GM19099 (cell line): ENCODE results near the gene GABRG3.

Experiments
- POLR2A ChIP-seq: IDR thresholded peaks from 3 replicates; pipeline ENCODE4 v1.6.1; 2011; ENCODE audit warnings: low read depth; ENCODE audit not compliant: insufficient read length; ENCODE audit errors: extremely low read depth

GABRG3 gene

DNA sequence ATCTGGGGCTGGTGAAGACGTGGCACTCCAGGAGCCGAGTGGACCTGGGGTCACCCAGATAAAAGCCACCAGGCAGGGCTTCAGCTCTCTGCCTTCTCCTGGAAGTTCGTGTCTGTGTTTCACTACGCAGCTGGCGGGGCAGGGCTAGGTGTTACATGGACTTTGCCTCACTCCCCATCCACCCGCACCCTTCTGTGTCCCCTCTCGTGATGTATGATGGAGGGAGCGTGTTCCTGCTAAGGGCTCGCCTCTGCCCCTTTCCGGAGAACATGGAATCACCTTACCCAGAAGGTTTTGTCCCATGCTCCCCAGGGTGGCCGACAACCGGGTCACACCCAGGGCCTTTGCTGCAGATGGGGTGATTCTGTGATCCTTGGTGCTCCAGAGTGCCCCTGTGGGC, 96.2 kb downstream of the GABRG3 start:
- no peak for TF ChIP-seq POLR2A

DNA sequence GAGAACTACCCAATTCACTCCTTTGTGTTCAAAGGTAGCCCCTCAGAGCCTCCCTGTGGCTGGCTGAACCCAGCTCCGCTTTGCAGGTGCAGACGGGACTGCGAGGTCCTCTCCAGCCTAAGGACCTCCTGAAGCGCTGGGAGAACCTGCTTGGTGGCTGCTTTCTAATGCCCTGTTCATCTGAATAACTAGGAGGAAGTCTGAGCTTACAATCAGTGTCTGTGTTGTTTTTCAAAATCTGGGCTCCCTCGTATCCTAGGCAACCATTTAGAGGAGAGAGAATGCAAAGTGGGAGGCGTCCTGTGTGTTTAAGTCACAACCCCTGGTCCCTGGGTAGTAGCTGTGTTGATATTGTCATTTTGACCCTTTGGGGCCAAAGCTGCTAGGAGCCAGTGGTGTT, 99.9 kb downstream of the GABRG3 start:
- TF ChIP-seq POLR2A: no peak

DNA sequence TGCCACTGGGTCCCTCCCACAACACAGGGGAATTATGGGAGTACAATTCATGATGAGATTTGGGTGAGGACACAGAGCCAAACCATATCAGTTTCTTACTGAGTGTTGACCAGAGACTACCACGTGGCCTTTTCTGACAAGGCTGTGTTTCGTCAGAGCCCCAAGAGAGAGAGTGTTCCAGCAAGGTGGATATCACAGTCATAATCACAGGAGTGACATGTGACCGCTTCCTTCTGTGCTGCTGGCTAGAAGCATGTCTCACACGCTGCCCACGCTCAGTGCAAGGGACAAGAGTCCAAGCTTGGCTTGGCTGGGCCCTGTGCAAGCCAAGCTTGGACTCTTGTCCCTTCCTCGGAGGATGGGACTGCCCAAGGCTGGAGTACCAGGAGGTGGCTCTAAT, 103.2 kb downstream of the GABRG3 start:
- no peak for TF ChIP-seq POLR2A

DNA sequence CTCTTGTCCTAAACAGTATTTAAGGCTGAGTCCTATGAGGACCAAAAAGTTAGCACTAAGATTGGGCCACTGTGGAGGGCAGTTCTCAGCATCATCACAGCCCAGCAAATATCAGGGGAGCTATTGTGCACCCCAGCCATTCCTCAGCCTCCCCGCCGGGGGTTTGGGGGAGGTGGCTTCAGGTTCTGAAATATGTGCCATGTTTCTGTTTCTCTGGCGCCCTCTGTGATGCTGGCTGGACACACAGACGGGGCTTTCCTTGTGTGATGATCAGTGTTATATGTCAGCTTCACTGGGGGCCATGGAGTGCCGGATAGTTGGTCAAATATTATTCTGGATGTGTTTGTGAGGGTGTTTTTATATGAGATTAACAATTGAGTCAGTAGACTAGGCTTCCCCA, 106.8 kb downstream of the GABRG3 start:
- TF ChIP-seq POLR2A: no peak

DNA sequence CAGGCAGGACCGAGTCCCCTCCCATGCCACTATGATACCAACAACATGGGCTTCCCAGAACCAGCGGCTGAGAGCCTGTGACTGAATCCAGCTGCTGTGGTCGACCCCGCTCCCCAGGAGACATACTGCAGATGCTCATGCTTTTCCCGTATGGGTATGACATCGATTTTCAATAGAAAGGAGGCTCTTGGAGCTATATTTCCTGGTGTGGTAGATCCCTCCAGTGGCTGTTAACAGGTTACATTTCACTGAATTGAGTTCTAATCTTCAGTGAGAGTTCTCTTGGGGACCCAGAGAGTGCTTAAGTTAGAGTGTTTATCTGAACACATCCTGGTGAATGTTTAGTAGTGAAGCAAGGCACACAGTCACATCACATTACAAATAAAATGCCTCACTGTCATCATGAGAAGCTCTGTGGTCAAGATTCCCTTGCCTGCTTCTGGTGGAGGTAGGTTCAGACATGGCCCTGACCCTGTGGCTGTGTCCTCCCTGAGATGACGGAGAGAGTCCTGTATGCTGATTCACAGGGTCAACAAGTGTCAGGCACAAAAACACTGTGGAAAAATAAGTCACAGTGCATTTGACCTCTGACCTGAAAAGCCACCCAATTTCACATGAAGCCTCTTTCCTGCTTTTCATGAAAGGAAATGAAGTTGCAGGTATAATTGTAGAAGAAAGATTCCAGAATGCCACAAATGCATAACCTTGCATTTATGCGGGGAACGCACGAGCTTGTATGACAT, 110.9 kb downstream of the GABRG3 start:
- TF ChIP-seq POLR2A: no peak

DNA sequence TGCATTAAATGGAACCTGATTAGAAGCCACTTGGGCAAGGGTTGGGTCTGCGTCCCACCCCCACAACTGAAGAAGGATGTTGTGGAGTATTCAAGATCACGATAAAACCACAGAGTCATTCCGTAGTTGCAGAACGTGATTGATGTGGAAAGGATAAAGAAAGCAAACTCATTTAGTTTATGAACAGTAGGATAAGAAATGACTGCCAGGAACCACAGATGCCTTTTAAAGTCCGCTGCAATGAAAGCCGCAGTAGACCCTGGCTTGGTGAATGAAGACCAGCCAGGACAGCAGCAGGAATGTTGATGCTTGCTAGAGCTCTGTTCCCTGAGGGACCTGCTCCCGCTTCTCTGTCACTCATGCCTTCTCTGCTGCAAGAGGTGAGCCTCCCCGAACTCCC, 111.5 kb downstream of the GABRG3 start:
- no peak for TF ChIP-seq POLR2A

DNA sequence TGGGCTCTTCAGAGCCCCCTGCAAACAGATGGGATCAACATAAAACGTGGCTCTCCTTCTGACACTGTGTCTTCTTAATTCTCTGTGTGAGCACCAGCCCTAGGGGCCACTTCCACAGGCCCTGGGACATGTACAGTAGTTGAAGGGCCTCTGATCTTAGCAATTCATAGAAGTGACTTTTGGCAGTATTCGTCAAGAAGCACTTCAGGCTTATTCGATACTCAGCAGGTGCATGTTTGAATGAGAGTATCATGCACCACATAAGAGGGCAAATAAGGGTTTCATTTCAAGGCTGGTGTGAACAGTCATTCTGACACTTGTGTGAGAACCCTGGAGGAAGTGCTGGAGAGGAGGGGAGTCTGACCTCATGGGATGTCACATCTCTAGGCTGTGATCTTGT, 113.9 kb downstream of the GABRG3 start:
- no peak for TF ChIP-seq POLR2A

DNA sequence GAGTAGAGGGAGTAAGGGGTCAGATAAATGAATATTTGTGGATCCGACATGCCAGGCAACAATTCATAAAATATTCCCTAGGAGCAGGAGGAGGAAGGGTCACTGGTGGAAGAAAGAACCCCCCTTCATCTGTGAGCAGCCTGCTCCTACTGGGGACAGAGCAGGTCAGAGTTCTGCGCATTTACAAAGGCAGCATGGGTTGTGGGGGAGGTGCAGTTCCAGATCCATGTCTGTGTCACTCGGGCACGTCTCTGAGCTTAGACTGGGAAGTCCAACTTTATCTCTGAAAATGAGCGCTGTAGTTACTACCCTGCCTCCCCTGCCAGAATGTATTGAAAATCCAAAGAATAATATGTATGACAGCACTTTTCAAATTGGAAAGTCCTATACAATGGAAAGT, 115.2 kb downstream of the GABRG3 start:
- no peak for TF ChIP-seq POLR2A

DNA sequence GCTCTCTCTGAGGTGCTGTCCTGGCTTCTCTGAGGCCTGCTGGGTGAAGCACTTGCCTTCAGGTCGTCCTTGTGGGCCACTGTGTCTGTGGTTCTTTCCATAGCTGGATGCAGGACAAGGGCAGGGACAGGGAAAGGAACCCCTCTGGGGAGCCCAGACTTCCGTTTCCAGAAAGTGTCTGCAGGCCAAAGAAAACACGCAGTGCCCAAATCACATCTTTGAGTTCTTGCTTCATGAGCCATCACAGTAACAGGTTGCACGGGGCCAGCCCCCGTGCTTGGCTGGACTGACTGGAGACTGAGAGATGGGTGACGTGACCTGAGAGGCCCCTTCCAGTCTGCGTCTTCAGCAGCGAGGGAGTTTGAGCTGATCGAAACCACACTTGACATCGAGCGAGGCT, 115.8 kb downstream of the GABRG3 start:
- TF ChIP-seq POLR2A: no peak

DNA sequence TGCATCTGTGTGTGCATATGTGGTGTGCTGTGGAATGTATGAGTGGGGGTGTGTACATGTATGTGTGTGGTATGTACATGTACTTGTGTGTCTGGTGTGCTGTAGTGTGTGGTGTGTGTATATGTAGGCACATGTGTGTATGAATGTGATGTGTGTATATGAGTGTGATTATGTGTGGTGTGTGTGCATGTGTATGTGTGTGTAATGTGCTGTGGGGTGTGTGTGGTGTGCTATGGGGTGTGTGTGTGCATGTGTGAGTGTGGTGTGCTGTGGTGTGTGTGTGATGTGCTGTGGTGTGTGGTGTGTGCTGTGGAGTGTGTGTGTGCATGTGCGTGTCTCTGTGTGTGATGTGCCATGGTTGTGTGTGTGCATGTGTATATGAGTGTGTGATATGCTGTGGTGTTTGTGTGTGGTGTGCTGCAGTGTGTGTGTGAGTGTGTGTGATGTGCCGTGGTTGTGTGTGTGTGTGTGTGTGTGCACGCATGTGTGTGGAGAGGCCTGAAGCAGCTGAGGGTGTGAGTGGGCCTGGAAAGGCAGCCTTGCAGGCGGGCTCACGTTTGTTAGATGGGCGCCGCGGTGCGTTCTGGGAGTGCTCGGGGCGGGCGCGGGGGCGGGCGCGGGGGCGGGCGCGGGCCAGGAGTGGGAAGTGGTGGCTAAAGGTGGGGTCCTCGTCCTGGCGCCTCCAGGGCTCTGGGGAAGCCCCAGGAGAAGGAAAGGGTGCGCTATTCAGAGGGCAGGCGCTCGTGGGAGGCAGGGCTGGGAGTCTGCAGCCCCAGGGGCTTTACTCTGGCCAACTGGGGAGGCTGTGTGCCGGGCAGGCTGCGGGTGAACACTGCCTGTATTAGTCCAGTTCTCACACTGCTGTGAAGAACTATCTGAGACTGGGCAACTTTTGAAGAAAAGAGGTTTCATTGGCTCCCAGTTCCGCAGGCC, 116.9 kb downstream of the GABRG3 start:
- TF ChIP-seq POLR2A: no peak

DNA sequence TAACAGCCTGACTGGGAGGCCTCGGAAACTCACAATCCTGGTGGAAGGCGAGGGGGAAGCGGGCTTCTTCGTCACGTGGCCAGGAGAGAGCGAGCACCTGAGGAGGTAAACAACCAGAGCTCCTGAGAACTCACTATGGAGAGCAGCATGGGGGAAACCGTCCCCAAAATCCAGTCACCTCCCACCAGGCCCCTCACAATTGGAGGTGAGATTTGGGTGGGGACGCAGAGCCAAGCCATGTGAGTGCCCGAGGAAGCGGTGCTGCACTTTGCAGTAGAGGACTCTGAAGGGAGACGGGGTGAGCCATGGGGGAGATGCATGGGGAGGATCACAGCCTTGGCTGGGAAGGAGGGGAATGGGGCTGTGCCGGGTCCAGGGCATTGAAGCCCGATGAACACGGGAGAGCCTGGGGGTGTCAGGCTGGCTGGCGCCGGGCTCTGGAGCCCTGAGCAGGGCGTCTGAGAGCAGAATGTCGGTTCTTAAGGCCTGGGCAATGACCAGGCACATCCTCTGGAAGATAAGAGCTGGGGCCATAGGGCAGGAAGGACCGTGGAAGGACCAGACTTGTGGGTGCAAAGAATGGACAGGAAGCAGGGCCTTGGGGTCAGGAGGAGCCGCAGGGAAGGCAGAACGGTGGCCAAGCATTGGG, 117.7 kb downstream of the GABRG3 start:
- no peak for TF ChIP-seq POLR2A

DNA sequence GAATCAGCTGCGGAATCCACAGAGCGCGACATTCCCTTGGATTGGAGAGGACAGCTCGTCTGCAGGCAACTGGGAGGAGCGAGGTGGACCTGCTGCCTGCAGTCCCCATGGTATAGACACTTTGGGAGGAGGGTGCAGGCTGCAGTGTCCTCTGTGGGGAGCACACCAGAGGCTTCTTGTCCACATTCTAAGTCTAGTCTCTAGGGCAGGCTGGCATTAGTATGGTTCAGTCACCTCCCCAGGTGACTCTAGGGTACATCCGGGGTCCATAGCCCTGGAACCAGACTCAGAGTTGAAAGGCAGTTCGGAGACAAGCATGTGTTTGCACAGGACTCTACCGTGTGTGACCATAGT, 118.2 kb downstream of the GABRG3 start:
- no peak for TF ChIP-seq POLR2A

DNA sequence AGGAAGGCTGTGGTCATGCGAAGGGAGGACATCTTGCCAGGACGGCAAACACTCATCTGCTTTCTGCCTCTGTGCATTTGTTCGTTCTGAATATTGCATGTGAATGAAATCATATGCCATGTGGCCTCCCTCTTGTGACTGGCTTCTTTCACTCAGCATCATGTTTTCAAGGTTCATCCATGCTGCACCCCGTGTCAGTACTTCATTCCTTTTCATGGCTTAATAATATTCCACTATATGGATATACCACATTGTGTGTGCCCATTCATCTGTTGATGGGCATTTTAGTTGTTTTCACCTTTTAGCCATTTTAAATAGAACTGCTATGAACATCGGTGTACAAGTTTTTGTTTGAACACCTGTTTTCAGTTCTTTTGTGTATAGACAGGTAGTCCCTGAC, 118.7 kb downstream of the GABRG3 start:
- no peak for TF ChIP-seq POLR2A

DNA sequence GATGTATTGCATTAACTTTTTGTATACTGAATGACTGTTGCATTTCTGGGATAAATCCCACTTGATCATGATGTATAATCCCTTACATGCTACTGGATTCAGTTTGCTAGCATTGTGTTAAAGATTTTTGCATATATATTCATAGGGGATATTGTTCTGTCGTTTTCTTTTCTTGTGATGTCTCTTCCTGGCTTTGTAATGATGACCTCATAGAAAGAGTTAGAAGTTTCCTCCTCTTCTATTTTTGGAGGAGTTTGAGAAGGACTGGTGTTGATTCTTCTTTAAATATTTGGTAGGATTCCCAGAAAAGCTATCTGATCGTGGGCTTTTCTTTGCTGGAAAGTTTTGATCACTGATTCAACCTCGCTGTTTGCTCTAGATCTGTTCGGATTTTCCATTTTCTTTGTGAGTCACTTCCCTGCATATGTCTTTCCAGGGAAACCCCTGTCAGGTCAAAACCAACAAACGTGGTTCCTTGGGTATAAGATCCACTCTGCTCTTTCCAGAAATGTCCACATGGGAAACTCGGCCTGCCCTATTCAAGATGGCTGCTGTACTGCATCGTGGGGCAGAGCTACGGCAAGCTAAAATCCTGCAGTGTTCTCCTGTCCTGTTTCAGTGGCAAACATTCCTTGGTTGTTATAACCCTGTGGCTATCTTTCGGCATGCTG, 120.4 kb downstream of the GABRG3 start:
- no peak for TF ChIP-seq POLR2A

DNA sequence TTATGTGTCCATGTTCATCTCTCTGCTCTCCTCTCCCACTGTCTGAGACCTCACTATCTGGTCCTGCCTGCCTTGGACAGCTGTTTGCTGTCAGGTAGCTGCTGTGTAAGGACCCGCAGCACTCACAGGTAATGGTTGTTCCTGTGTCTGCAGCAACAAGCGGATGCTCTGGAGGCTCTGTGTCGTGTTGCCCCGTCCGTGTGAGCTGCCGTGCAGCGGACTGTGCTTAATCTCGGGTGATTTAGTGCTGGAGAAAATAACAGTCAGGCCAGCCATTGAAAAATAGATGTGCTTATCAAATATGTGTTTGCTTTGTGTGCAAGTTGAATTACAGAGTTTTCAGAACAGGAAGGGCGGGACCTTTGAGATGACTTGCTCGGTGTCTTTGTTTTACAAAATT, 121.4 kb downstream of the GABRG3 start:
- no peak for TF ChIP-seq POLR2A
